Measurements from ENCODE around the gene ATP6V0C.

DNA sequence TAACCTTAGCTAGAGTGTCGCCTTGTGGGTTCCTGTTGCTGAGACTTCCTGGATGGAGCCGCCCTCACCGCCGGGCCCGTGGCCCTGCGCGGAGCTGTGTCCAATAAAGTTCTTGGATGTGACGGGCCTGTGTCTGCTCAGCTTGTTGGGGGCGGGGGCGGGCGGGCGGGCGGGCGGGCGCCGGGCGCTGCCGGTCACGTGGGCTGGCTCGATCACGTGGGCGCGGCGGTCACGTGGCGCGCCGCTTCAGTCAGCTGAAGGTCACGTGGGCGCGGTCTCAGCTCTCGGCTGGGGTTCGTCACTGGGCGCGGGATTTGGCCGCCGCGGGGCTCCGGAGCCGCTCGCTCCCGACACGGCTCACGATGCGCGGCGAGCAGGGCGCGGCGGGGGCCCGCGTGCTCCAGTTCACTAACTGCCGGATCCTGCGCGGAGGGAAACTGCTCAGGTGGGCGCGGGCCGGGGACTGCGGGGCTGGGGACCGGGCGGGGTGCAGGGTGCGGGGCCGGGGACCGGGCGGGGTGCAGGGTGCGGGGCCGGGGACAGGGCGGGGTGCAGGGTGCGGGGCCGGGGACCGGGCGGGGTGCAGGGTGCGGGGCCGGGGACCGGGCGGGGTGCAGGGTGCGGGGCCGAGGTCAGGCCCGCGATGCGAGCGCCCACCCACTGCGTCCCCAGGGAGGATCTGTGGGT lies 6.5 kb downstream of the ATP6V0C start, which contains the start of gene AMDHD2:
- TF ChIP-seq, protein P1, sequence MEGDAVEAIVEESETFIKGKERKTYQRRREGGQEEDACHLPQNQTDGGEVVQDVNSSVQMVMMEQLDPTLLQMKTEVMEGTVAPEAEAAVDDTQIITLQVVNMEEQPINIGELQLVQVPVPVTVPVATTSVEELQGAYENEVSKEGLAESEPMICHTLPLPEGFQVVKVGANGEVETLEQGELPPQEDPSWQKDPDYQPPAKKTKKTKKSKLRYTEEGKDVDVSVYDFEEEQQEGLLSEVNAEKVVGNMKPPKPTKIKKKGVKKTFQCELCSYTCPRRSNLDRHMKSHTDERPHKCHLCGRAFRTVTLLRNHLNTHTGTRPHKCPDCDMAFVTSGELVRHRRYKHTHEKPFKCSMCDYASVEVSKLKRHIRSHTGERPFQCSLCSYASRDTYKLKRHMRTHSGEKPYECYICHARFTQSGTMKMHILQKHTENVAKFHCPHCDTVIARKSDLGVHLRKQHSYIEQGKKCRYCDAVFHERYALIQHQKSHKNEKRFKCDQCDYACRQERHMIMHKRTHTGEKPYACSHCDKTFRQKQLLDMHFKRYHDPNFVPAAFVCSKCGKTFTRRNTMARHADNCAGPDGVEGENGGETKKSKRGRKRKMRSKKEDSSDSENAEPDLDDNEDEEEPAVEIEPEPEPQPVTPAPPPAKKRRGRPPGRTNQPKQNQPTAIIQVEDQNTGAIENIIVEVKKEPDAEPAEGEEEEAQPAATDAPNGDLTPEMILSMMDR (IDR thresholded peaks at IDR 0.05) = no peak
- TF ChIP-seq POLR2A (IDR thresholded peaks at IDR 0.05) = no peak
- TF ChIP-seq POLR2AphosphoS5 (IDR thresholded peaks at IDR 0.05) = peak; percentile 48 to 85 (median 63)

Data from breast epithelium (tissue), 3 donors.